Measurements from ENCODE around the gene CEMIP2. TPM values are rescaled to one million over a fixed set of nuclear protein-coding genes. Genes with fewer than 3 reads are reported as not detected.
A peak's percentile ranks its signal among the peaks of the same experiment; 100 is the strongest.

The CEMIP2 gene
- total RNA-seq, 1 donor = 22.9 TPM

- no peak for DNase-seq (ENCODE audit: low read depth in 2 of 3, low spot score in 2 of 3)
Measured at GRCh38 chr9:71752928-71753327, 15.4 kb downstream of the CEMIP2 start.

- no peak for DNase-seq (ENCODE audit: low read depth in 2 of 3, low spot score in 2 of 3)
Measured at GRCh38 chr9:71752352-71752751, 16.0 kb downstream of the CEMIP2 start.

GRCh38 chr9:71748280-71748743 is 20.0 kb downstream of the CEMIP2 start:
- DNase-seq (ENCODE audit: low read depth in 2 of 3, low spot score in 2 of 3) = peak in 1 of 3 donors; percentile 21

DNA sequence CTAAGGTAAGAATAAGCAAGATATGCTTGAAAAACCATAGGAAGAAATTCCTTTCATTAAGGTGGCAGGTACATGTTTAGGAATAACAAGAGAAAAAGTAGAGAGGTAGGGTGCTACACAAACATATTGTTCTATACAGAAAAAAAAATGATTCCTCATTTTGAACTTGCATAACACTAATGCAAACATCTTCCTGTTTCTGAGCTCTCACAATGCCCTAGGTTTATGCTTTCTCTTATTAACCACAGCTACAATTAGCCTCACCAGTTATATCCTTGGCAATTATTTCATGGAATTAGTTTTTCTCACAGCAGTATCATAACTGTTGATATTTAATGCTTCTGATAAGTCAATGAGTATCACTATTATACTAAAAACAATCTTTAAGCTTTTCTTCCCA is 20.7 kb downstream of the CEMIP2 start:
- DNase-seq (ENCODE audit: low read depth in 2 of 3, low spot score in 2 of 3) = peak in 1 of 3 donors; percentile 49

DNA sequence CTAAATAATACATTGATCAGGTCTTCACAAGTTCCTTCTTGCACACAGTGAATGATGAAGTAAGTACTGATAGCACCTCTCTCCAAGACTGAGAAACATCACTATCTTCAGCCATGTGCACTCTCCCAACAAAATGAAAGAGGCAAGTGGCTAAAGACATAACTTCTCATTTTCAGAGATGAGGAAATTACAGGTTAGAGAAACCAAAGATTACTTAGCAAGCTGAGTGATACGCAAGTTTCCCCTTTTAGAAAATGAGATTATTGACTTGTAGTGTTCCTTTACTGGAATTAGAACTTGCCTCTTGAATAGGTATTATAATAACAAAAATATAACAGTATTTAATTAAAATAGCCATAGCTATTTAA is 21.6 kb downstream of the CEMIP2 start:
- DNase-seq (ENCODE audit: low read depth in 2 of 3, low spot score in 2 of 3) = peak in 1 of 3 donors; percentile 36

DNA sequence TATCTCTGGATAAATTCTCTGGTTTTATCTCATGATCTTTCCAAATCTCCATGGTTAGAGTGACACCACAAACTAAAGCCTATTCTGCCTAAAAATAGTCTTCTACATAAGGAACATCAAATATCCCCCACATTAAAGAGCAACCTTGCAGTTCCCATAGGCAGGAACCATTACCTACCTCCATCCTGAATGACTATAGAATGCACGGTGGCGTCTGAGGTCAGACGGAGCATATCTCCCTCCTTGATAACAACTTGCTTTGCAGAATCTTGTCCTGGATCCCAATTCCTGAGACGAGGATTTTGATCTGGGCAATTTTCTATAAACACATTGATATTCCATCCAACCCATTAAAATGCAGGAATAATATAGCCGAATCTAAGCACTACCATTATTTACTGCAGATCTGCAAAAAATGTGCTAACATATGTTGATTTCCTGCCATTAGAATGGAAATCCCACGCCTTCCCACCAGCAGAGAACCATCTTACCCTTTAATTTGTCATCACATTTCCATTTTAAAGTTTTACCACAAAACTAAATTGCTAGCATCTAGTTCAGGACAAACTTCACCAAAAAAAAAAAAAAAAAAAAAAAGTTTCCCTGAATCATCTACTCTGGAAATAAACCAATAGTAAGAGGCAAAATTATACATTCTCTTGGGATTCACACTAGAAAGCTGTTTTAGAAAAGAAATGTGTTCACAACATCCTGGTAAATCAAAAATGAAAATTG is 22.1 kb downstream of the CEMIP2 start:
- DNase-seq (ENCODE audit: low read depth in 2 of 3, low spot score in 2 of 3) = no peak

DNA sequence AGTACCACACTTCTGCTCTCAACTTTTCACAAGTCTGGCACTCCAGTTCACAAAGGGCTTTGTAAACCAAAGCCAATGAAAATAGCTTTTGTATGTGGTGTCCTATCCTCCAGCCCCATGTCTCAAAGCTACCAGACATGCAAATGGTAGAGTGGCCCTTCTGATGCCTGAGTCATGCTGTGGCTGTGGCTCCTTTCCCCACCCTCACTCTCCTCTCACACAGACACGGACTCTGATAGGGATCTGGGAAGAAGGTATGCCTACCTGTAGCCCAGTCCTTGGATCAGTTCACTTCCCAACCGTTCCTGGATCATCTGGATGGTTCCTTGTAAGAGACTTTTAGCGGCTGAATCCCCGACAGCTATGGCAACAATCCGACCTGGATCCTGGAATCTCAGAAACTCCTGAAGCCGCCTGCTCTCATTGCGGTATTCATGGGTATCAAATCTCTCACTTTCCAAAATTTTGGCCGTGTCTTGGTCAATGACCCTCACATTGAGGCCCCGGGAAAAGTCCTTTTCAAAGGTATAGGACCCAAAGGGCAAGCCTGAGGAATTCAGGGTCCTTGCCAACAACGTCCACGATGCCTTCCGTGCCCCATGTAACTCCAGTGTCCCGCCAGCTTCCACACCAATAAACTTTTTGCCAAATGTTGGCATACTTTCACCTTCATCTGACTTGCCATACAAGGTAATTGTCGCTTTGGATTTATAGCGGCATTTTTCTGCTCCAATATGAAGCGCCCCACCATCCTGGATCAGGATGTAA is 23.4 kb downstream of the CEMIP2 start:
- no peak for DNase-seq (ENCODE audit: low read depth in 2 of 3, low spot score in 2 of 3)

GRCh38 chr9:71743882-71744281 is 24.4 kb downstream of the CEMIP2 start:
- no peak for DNase-seq (ENCODE audit: low read depth in 2 of 3, low spot score in 2 of 3)

- no peak for DNase-seq (ENCODE audit: low read depth in 2 of 3, low spot score in 2 of 3)
Measured at GRCh38 chr9:71743217-71743705, 25.1 kb downstream of the CEMIP2 start.

- DNase-seq (ENCODE audit: low read depth in 2 of 3, low spot score in 2 of 3) = no peak
Measured at GRCh38 chr9:71742703-71743102, 25.6 kb downstream of the CEMIP2 start.

DNA sequence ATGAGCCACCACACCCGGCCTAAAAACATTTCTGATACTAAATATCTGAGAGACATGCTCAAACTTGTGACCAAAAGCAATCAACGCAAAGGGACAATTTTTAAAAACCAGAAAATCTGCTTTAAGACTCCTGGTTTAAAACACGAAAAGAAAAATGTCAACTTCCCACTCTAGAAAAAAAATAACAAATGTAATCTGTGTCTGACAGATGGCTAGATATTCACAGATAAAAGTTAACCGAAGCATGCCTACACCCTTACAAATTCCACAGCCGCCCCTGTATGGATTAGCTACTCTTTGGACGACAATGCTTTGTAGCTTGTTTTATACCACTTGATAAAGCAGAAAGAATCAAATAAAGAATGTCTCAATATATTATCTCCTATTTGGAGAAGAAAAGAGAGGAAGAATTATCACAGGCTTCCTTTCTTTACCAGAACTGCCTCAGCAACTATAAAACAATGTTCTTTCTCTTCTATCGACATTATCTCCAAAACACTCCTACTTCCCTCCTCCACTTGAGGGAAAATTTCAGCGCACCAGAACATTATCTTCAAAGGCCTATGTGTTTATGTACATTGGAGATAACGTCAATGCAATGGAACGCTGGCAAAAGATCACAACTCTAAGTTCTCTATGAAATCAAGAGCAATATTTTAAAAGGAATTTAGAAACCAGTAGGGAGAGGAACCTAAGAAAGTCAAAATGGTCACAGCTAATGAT is 26.2 kb downstream of the CEMIP2 start:
- DNase-seq (ENCODE audit: low read depth in 2 of 3, low spot score in 2 of 3) = peak in 1 of 3 donors; percentile 55

DNA sequence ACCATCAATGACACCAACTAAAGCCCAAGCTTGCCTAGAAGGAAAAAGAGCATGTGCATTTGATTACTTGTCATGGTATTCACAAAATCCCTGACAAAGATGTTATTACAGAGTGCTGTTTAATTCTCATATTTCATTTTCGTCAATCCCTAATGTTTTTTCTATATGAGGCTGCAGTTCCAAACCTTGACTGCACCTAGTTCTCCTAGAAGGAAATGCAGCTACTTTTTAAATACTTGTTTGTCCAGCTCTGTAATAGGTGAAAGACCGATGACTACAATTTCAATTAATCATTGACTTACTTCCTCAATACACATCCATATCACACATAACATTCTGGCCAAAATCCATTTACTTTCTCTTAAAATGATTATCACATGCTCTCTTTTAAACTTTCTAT is 28.1 kb downstream of the CEMIP2 start:
- DNase-seq (ENCODE audit: low read depth in 2 of 3, low spot score in 2 of 3) = no peak

DNA sequence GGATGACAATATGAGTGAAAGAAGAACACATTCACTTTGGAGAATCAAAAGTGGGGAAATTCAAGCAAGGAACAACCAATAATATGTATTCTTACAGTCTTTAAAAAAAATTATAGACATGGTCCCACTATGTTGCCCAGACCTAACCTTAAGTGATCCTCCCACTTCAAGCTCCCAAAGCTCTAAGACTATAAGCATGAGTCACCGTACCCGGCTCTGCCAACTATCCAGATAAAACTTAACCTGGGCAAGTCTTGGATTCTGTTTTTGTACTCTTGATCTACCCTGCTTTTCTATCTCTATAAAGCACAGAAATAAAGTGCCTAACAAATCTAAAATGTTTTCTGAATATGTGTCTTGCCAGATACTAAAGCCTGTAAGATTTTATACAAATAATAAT is 30.9 kb downstream of the CEMIP2 start:
- DNase-seq (ENCODE audit: low read depth in 2 of 3, low spot score in 2 of 3) = no peak

DNA sequence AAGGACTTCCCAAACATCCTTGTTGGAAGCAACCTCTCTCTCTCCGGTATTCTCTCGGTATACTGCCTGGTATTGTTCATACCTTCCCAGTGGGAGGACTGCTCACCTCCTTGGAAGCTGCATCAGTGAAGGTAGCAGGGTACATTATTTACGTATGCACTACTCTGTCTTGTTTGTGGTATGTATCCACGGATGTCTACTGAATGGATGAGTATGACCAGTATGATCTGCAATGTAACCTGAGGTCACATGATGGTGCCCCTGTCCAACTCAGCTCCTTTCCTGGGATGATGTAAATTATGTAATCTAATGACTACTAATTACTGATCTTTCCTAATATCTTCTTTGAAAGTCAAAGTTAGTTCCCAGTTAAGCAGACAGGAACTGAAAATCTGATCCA is 32.1 kb downstream of the CEMIP2 start:
- no peak for DNase-seq (ENCODE audit: low read depth in 2 of 3, low spot score in 2 of 3)

DNA sequence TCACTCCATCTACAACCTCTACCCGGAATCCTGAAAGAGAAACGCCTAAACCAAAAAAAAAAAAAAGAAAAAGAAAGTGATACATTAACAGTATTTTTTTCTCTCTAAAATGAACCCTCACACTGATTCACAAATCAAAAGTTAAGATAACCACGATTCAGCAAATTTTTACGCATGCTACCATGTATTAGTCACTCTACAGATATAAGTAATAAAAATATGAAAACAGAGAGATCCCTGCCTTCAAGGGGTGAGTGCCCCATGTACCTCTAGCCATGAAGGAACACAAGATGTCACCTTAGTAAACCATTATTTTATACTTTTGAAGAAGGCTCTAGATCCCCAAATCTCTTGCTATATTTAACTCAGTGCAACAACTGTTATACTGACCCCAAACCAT is 33.4 kb downstream of the CEMIP2 start:
- DNase-seq (ENCODE audit: low read depth in 2 of 3, low spot score in 2 of 3) = no peak

GRCh38 chr9:71733176-71733575 is 35.1 kb downstream of the CEMIP2 start:
- DNase-seq (ENCODE audit: low read depth in 2 of 3, low spot score in 2 of 3) = no peak

- DNase-seq (ENCODE audit: low read depth in 2 of 3, low spot score in 2 of 3) = no peak
Measured at GRCh38 chr9:71729816-71730526, 38.3 kb downstream of the CEMIP2 start.

DNA sequence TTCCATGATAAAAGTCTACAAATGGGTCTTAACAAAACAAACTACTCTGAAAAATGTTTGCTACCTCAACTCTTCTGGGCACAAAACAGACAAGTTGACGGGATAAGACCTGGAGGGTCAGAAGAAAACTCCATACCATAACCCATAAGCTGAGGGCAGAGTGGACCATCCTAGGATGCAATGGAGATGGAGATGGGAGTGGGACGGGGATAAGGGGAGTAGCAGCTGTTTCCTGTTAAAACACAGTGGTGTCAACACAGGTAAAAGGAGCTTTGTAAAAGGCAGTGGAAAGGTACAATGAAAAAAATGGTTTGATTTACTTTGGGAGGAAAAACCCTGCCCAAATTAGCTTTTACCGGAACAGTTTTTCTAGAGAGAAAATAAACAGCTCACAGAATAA is 41.6 kb downstream of the CEMIP2 start:
- no peak for DNase-seq (ENCODE audit: low read depth in 2 of 3, low spot score in 2 of 3)

- no peak for DNase-seq (ENCODE audit: low read depth in 2 of 3, low spot score in 2 of 3)
Measured at GRCh38 chr9:71725590-71726338, 42.5 kb downstream of the CEMIP2 start.

- no peak for DNase-seq (ENCODE audit: low read depth in 2 of 3, low spot score in 2 of 3)
Measured at GRCh38 chr9:71721855-71722254, 46.5 kb downstream of the CEMIP2 start.
